ENCODE results near the gene SDR9C7. TPM values are rescaled to one million over a fixed set of nuclear protein-coding genes. Genes with fewer than 3 reads are reported as not detected.
"Not testable (repeated sequence)": the region's sequence is repeated elsewhere in the genome, so short reads cannot be mapped to it uniquely, and the experiment has no call there.

The SDR9C7 gene
- total and polyA plus RNA-seq, 2 of the 8 experiments (the other 6 are each of a cell fraction or from before 2014, with no cell fraction given), result 0.11 TPM; not detected in 1

DNA sequence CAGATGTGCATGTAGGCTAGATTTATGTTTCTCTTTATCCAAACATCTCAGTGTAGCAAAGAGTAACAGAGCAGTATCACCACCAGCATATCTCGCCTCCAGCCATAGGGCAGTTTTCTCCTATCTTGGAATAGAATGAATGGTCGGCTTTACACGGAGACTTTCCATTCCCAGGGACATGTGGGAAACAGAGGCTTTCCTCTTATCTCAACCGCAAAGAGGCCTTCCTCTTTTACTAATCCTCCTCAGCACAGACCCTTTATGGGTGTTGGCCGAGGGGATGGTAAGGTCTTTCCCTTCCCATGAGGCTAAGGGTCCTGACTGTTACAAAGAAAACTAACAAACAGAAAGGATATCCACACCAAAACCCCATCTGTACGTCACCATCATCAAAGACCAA lies 34.7 kb upstream of the SDR9C7 start:
- WGBS, 2 experiments (ENCODE audit: extremely low coverage in 1 of 2, insufficient coverage in 1 of 2, insufficient read length in 1 of 2, insufficient replicate concordance in 2 of 2, low coverage in 1 of 2, low lambda C conversion rate in 2 of 2, missing lambda C conversion rate in 1 of 2), result 80% methylated on average over 6 of the region's 6 CpGs; no CpG with 5 or more reads in 1 of the 2 experiments
- H3K23me2 ChIP-seq (ENCODE audit: low read depth, low read length); H4K20me1 ChIP-seq (replicated peaks in 1 of 2; ENCODE audit: control insufficient read depth in 1 of 2, insufficient read depth in 2 of 2, low read length in 2 of 2); POLR2A ChIA-PET (ENCODE audit: partially characterized antibody); H2BK12ac ChIP-seq (ENCODE audit: low read depth, low read length); H3K18ac ChIP-seq (ENCODE audit: extremely low read depth, low read length); H4K91ac ChIP-seq (replicated peaks; ENCODE audit: insufficient read length, low read length); FAIRE-seq; H3K36me3 ChIP-seq (ENCODE audit: control insufficient read depth in 2 of 4, insufficient read depth in 4 of 4, low read length in 3 of 4); H4K5ac ChIP-seq (ENCODE audit: insufficient read length, low read depth, low read length); H3K9me3 ChIP-seq (ENCODE audit: insufficient read depth in 2 of 2, low read depth in 1 of 2, low read length in 1 of 2); H2BK20ac ChIP-seq (ENCODE audit: low read length); H3K4me3 ChIP-seq (ENCODE audit: extremely low read depth in 1 of 4, insufficient read depth in 2 of 4, low read depth in 3 of 4, low read length in 4 of 4); H3K23ac ChIP-seq (ENCODE audit: insufficient read length); H2AFZ ChIP-seq (ENCODE audit: low read length); H3K4me1 ChIP-seq (replicated peaks in 1 of 4; ENCODE audit: control insufficient read depth in 3 of 4, insufficient read depth in 4 of 4, low read length in 3 of 4); H2BK15ac ChIP-seq (ENCODE audit: low read length); H3K27me3 ChIP-seq (replicated peaks in 1 of 4; ENCODE audit: control insufficient read depth in 3 of 4, extremely low read depth in 1 of 4, insufficient read depth in 3 of 4, low read length in 3 of 4); H2AK5ac ChIP-seq (ENCODE audit: low read depth, low read length); H3K27ac ChIP-seq (ENCODE audit: low read depth, low read length); H3K4me2 ChIP-seq (ENCODE audit: insufficient read depth in 1 of 2, low read depth in 2 of 2, low read length in 2 of 2); H2BK120ac ChIP-seq (replicated peaks; ENCODE audit: low read depth, low read length); H2BK5ac ChIP-seq (ENCODE audit: low read depth, low read length); H3K14ac ChIP-seq (ENCODE audit: insufficient read length); H4K8ac ChIP-seq (ENCODE audit: extremely low read depth, insufficient read depth, low read length); H3K79me1 ChIP-seq (ENCODE audit: low read depth, low read length); DNase-seq (ENCODE audit: low read depth in 1 of 2, low spot score in 2 of 2); H3K4ac ChIP-seq (replicated peaks; ENCODE audit: insufficient read length, low read depth, low read length); H3K9ac ChIP-seq (replicated peaks in 1 of 4; ENCODE audit: extremely low read depth in 1 of 4, low read depth in 3 of 4, low read length in 3 of 4); H3K79me2 ChIP-seq (ENCODE audit: control insufficient read depth in 1 of 2, insufficient read depth in 2 of 2, low read length in 2 of 2); H3K56ac ChIP-seq (replicated peaks; ENCODE audit: insufficient read length, low read depth, low read length): not testable (repeated sequence)
- CTCF ChIA-PET (ENCODE audit: partially characterized antibody), result interaction anchor here (1.8 kb wide), 1 partner anchor 19 kb away, joined by 5 read pairs; no protein-coding TSS in a partner anchor

GRCh38 chr12:56965997-56966642 lies 31.9 kb upstream of the SDR9C7 start:
- not testable (repeated sequence) for H3K4ac ChIP-seq (replicated peaks; ENCODE audit: insufficient read length, low read depth, low read length); H4K20me1 ChIP-seq (replicated peaks in 1 of 2; ENCODE audit: control insufficient read depth in 1 of 2, insufficient read depth in 2 of 2, low read length in 2 of 2); H3K14ac ChIP-seq (ENCODE audit: insufficient read length); H3K56ac ChIP-seq (replicated peaks; ENCODE audit: insufficient read length, low read depth, low read length); H3K79me1 ChIP-seq (ENCODE audit: low read depth, low read length); H3K27me3 ChIP-seq (replicated peaks in 1 of 4; ENCODE audit: control insufficient read depth in 3 of 4, extremely low read depth in 1 of 4, insufficient read depth in 3 of 4, low read length in 3 of 4); H2AK5ac ChIP-seq (ENCODE audit: low read depth, low read length); H3K4me2 ChIP-seq (ENCODE audit: insufficient read depth in 1 of 2, low read depth in 2 of 2, low read length in 2 of 2); H2AFZ ChIP-seq (ENCODE audit: low read length); FAIRE-seq; H3K36me3 ChIP-seq (ENCODE audit: control insufficient read depth in 2 of 4, insufficient read depth in 4 of 4, low read length in 3 of 4); H3K4me3 ChIP-seq (ENCODE audit: extremely low read depth in 1 of 4, insufficient read depth in 2 of 4, low read depth in 3 of 4, low read length in 4 of 4); H3K27ac ChIP-seq (ENCODE audit: low read depth, low read length); H4K8ac ChIP-seq (ENCODE audit: extremely low read depth, insufficient read depth, low read length); H4K5ac ChIP-seq (ENCODE audit: insufficient read length, low read depth, low read length); H2BK20ac ChIP-seq (ENCODE audit: low read length); H2BK15ac ChIP-seq (ENCODE audit: low read length); H3K23me2 ChIP-seq (ENCODE audit: low read depth, low read length); H3K23ac ChIP-seq (ENCODE audit: insufficient read length); H4K91ac ChIP-seq (replicated peaks; ENCODE audit: insufficient read length, low read length); H3K9ac ChIP-seq (replicated peaks in 1 of 4; ENCODE audit: extremely low read depth in 1 of 4, low read depth in 3 of 4, low read length in 3 of 4); H3K79me2 ChIP-seq (ENCODE audit: control insufficient read depth in 1 of 2, insufficient read depth in 2 of 2, low read length in 2 of 2); H2BK5ac ChIP-seq (ENCODE audit: low read depth, low read length); DNase-seq (ENCODE audit: low read depth in 1 of 2, low spot score in 2 of 2); H3K18ac ChIP-seq (ENCODE audit: extremely low read depth, low read length); H2BK120ac ChIP-seq (replicated peaks; ENCODE audit: low read depth, low read length); H2BK12ac ChIP-seq (ENCODE audit: low read depth, low read length); H3K4me1 ChIP-seq (replicated peaks in 1 of 4; ENCODE audit: control insufficient read depth in 3 of 4, insufficient read depth in 4 of 4, low read length in 3 of 4)
- peaks cover 8 to 11% of the 10 kb centered on the region in 2 experiments for H3K9me3 ChIP-seq (ENCODE audit: insufficient read depth in 2 of 2, low read depth in 1 of 2, low read length in 1 of 2)
- 89% methylated on average over 15 of the region's 15 CpGs; no CpG with 5 or more reads in 1 of the 2 experiments for whole genome bisulfite sequencing, 2 experiments (ENCODE audit: extremely low coverage in 1 of 2, insufficient coverage in 1 of 2, insufficient read length in 1 of 2, insufficient replicate concordance in 2 of 2, low coverage in 1 of 2, low lambda C conversion rate in 2 of 2, missing lambda C conversion rate in 1 of 2)
- CTCF ChIA-PET (ENCODE audit: partially characterized antibody), result interaction anchor here (0.8 to 1.5 kb wide), 2 partner anchors 9 to 21 kb away, joined by 3 to 4 read pairs; partner anchors contain the start of gene RDH16
- POLR2A ChIA-PET (ENCODE audit: partially characterized antibody), result interaction anchor here (1.1 kb wide), 1 partner anchor 113 kb away, joined by 3 read pairs; no protein-coding TSS in a partner anchor

Data from H1 (cell line).